Liver (tissue), 3 donors: ENCODE results near the gene INO80.

Experiments
- CTCF ChIP-seq: fragments of 150-350 bp; IDR thresholded peaks from 2 replicates; pipeline ENCODE4 v1.5.1; 2017; ENCODE audit warnings: improper control_type of control experiment, low read depth, low read length; ENCODE audit not compliant: missing input control
- GABPA ChIP-seq, 2 donors: IDR thresholded peaks in 1 of 2; conservative IDR thresholded peaks in 1 of 2; 2 replicates each; pipeline ENCODE4 v1.6.1; 2016; ENCODE audit warnings: antibody characterized with exemption in 2 of 2, mild to moderate bottlenecking in 1 of 2, moderate library complexity in 1 of 2
- REST ChIP-seq: IDR thresholded peaks from 2 replicates; pipeline ENCODE4 v1.6.1; 2016; ENCODE audit warnings: antibody characterized with exemption, mild to moderate bottlenecking
- RXRA ChIP-seq, 2 donors: IDR thresholded peaks; 2 replicates each; pipeline ENCODE4 v1.6.1; 2017 to 2018; ENCODE audit warnings: antibody characterized with exemption in 2 of 2, mild to moderate bottlenecking in 1 of 2
- TAF1 ChIP-seq: conservative IDR thresholded peaks from 2 replicates; pipeline ENCODE4 v1.6.1; 2016; ENCODE audit warnings: antibody characterized with exemption, mild to moderate bottlenecking
- donor health status: healthy.
- donor health status: healthy.

- TF ChIP-seq CTCF (no peak), TAF1 (no peak), RXRA (IDR thresholded peaks at IDR 0.05) (no peak), GABPA (IDR thresholded peaks at IDR 0.05 in 1 of 2, conservative IDR thresholded peaks at IDR 0.05 in 1 of 2) (no peak), REST (no peak)
Observed at GRCh38 chr15:41055706-41056105, 60.4 kb downstream of the INO80 start.
